Right atrium auricular region (tissue), 2 donors: Measurements from ENCODE around the gene LDHB. TPM values are rescaled to one million over a fixed set of nuclear protein-coding genes. Genes with fewer than 3 reads are reported as not detected.
A peak's percentile ranks its signal among the peaks of the same experiment; 100 is the strongest.

Experiments
- DNase-seq: peaks from one replicate; pipeline ENCODE4 v3.0.0-alpha.2; 2019; ENCODE audit warnings: low spot score
- H3K27ac ChIP-seq, 2 donors: fragments of 200-600 bp; sonication (generic); 1 replicate in 1 of 2; 2 replicates in 1 of 2; pipeline ENCODE4 v1.5.1; 2016 to 2019
- H3K27me3 ChIP-seq, 2 donors: fragments of 200-600 bp; sonication (generic); one replicate each; pipeline versions ENCODE4 v1.5.1 to v1.6.0; 2017 to 2019
- H3K36me3 ChIP-seq: fragments of 200-600 bp; sonication (generic); one replicate; pipeline ENCODE4 v1.5.1; 2016
- H3K4me1 ChIP-seq, 2 donors: fragments of 200-600 bp; sonication (generic); one replicate each; pipeline versions ENCODE4 v1.5.1 to v1.6.0; 2017 to 2019
- H3K4me3 ChIP-seq, 2 donors: fragments of 200-600 bp; sonication (generic); 1 replicate in 1 of 2; 2 replicates in 1 of 2; pipeline ENCODE4 v1.5.1; 2017 to 2019; ENCODE audit warnings: mild to moderate bottlenecking in 1 of 2, moderate library complexity in 1 of 2
- H3K9me3 ChIP-seq, 2 donors: fragments of 200-600 bp; sonication (generic); one replicate each; pipeline ENCODE4 v1.5.1; 2019
- total RNA-seq, 2 donors: library from RNA; depleted of rRNA; stranded (reverse); fragments of >200 nt; gene quantifications; one replicate each; pipeline ENCODE4 v1.1.0, GENCODE V29; 2016
- TF ChIP-seq, protein P1 (sequence below), 2 donors: fragments of 200-600 bp; sonication (generic); IDR thresholded peaks; one replicate each; pipeline ENCODE4 v1.5.1; 2019; ENCODE audit warnings: antibody characterized with exemption in 2 of 2

Gene LDHB
- total RNA-seq, result 1,000 to 10,000 TPM in 1 of 2 donors, 100 to 1,000 TPM in 1; 727 to 1,254 TPM

- Histone ChIP-seq H3K27me3 (no peaks in the 10 kb centered on the region), H3K9me3 (no peaks in the 10 kb centered on the region), H3K4me3 (peak within 1 kb of the TSS; percentile 72 to 83), H3K36me3 (peaks cover 17% of the 10 kb centered on the region), H3K27ac (peak within 1 kb of the TSS; percentile 96 to 98), H3K4me1 (peaks cover 0 to 25% of the 10 kb centered on the region in 2 donors)
- TF ChIP-seq, protein P1, sequence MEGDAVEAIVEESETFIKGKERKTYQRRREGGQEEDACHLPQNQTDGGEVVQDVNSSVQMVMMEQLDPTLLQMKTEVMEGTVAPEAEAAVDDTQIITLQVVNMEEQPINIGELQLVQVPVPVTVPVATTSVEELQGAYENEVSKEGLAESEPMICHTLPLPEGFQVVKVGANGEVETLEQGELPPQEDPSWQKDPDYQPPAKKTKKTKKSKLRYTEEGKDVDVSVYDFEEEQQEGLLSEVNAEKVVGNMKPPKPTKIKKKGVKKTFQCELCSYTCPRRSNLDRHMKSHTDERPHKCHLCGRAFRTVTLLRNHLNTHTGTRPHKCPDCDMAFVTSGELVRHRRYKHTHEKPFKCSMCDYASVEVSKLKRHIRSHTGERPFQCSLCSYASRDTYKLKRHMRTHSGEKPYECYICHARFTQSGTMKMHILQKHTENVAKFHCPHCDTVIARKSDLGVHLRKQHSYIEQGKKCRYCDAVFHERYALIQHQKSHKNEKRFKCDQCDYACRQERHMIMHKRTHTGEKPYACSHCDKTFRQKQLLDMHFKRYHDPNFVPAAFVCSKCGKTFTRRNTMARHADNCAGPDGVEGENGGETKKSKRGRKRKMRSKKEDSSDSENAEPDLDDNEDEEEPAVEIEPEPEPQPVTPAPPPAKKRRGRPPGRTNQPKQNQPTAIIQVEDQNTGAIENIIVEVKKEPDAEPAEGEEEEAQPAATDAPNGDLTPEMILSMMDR (IDR thresholded peaks at IDR 0.05), result no peak
- peak; percentile 98 for DNase-seq
These were observed at the start of gene LDHB for GRCh38 chr12:21657326-21658077. TSS of gene LDHB (minus strand) at chr12:21657842. CDS start at chr12:21654671, 3,171 bp downstream.

DNA sequence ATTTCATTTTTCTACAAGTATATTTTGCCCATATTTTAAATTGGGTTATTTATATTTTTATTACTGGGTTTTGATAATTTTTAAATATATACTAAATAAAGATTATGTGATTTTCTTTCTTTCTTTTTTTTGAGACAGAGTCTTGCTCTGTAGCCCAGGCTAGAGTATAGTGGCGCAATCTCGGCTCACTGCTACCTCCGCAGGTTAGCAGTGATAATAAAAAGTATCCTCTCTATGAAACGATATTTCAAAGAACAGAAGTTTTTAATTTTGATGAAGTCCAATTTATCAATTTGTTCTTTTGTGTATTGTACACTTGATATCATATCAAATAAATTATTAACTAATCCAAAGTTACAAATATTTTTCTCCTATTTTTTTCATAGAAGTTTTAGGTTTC lies 47.2 kb upstream of the LDHB start:
- Histone ChIP-seq H3K27ac (no peak overlapping the region), H3K9me3 (no peaks in the 10 kb centered on the region), H3K36me3 (no peaks in the 10 kb centered on the region), H3K4me1 (no peaks in the 10 kb centered on the region), H3K4me3 (no peak overlapping the region), H3K27me3 (no peaks in the 10 kb centered on the region)
- DNase-seq, result no peak
- TF ChIP-seq, protein P1 (IDR thresholded peaks at IDR 0.05), result no peak

DNA sequence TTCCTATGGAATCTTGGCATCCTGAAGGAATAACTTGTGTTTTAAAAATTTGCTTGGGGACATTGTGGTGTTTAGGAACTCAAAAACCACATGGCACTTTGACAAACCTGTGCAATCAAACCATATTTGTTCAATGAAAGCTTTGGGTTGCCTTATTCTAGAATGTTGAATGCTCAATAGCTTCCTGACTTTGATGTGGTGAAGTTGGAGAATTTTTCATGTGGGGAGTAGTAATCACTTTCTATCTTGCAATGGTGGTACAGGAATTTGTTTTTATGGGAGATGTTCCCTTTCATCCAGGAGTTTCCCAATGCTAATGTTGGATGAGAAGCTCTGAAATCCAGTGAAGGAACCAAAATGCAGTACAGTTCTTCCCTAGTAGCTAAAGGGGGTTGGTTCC lies 42.2 kb upstream of the LDHB start:
- Histone ChIP-seq H3K4me3 (no peak overlapping the region), H3K9me3 (no peaks in the 10 kb centered on the region), H3K4me1 (no peaks in the 10 kb centered on the region), H3K27me3 (no peaks in the 10 kb centered on the region), H3K27ac (no peak overlapping the region), H3K36me3 (no peaks in the 10 kb centered on the region)
- DNase-seq, result no peak
- TF ChIP-seq, protein P1 (IDR thresholded peaks at IDR 0.05), result no peak

DNA sequence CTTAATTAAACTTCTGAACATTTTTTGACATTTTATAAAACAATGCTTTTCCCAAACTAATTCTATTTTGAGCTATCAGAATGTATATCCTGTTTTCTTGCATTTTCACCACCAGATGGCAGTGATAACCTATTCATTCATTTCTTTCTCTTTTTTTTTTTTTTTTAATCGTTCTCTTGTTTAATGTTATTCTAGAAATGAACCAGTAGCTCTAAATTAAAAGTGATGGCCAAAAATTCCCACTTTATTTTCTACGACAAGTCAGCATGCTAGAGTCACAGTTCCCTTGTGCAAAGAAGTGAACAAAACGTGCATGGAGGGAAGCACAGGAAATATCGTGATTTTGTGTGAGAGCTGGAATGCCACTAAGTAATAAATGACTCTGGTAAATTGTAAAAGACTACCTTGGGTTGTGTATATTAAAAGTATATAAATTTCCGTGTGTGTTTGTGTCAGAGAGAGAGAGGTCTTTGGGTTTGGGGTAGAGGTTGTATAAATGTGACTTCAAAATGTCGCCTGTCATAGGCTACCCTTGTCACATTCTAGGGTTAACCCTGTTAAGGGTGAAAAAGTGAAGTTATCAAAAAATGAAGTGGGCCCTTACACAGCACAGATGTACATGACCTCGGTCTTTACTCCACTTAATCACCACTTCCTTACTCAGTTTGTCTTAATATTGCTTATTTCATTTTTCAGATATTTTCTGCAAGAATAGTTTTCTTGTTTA lies 40.4 kb upstream of the LDHB start:
- H3K27me3 ChIP-seq, result no peaks in the 10 kb centered on the region
- no peak for DNase-seq
- TF ChIP-seq, protein P1 (IDR thresholded peaks at IDR 0.05), result peak; percentile 26 to 76
- no peaks in the 10 kb centered on the region for H3K4me1 ChIP-seq
- H3K9me3 ChIP-seq, result no peaks in the 10 kb centered on the region
- no peaks in the 10 kb centered on the region for H3K36me3 ChIP-seq
- H3K27ac ChIP-seq, result no peak overlapping the region
- H3K4me3 ChIP-seq, result no peak overlapping the region

DNA sequence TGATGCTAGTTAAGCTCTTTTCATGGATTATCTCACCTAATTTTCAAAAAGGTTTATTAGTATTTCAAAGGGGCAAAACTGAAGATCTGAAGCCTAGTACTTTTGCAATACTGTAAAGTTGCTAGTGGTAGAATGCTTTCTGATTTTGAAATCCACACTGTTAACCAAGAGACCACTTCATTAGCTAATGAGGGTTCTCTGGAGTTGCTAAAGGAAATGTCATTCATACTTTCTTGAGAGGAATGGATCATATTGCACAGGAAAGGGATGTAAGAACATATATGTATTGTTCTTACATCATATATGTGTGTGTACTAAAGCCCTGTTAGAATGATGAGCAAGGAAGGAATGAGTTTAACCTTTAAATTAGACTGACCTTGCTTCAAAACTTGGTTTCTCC lies 39.0 kb upstream of the LDHB start:
- Histone ChIP-seq H3K36me3 (no peaks in the 10 kb centered on the region), H3K4me3 (no peak overlapping the region), H3K9me3 (no peaks in the 10 kb centered on the region), H3K27ac (no peak overlapping the region), H3K4me1 (no peaks in the 10 kb centered on the region), H3K27me3 (no peaks in the 10 kb centered on the region)
- TF ChIP-seq, protein P1 (IDR thresholded peaks at IDR 0.05), result no peak
- no peak for DNase-seq
